Stimulated activated CD4-positive, alpha-beta T cell treated with anti-CD3 and anti-CD28 coated beads, TNF-alpha, amount 100 ng/mL, for 1 hour (primary cell): ENCODE data around the gene DAAM2.

Experiments used
- DNase-seq, 3 donors: peaks; one replicate each; pipeline ENCODE4 v3.0.0-alpha.2; 2020; ENCODE audit warnings: low read depth in 3 of 3, low spot score in 1 of 3

The DAAM2 gene

GRCh38 chr6:39791850-39792539 is at the start of gene DAAM2:
Gene DAAM2 (plus strand): TSS chr6:39792376. CDS start chr6:39856303, 63,927 bp downstream.
- no peak for DNase-seq

DNA sequence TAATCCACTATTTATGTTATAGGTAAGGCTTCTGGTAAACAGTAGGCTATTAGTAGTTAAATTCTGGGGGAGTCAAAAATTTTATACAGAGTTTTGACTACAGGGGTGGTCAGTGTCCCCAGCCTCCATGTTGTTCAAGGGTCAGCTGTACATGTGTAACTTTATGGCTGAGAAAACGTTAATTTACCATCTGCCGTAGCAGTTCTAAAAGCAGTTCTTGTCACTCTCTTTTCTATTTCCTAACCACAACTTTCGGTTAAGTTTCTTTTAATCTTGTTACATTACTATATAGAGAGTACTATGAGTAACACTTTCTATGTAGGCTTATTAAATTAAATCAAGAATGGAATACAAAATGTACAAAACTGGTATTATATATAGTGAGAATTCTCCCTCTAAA is 45.4 kb upstream of the DAAM2 start:
- no peak for DNase-seq

GRCh38 chr6:39752835-39753724 is 39.1 kb upstream of the DAAM2 start:
- DNase-seq = no peak

DNA sequence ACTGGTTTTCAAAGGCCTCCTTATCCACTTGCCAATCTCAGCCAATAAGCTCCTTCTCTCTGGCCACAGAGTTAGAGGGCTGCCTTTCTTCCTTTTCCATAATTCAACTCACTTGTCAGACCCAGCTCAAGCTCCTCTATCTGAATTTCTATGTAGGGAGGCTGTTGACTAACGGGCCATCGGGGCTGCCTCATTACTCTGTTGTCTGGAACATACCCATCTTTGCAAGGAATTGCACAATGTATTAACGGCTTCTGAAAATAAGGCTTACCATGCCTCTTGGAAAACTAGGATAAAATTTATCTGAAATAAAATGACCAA is 38.5 kb upstream of the DAAM2 start:
- no peak for DNase-seq

DNA sequence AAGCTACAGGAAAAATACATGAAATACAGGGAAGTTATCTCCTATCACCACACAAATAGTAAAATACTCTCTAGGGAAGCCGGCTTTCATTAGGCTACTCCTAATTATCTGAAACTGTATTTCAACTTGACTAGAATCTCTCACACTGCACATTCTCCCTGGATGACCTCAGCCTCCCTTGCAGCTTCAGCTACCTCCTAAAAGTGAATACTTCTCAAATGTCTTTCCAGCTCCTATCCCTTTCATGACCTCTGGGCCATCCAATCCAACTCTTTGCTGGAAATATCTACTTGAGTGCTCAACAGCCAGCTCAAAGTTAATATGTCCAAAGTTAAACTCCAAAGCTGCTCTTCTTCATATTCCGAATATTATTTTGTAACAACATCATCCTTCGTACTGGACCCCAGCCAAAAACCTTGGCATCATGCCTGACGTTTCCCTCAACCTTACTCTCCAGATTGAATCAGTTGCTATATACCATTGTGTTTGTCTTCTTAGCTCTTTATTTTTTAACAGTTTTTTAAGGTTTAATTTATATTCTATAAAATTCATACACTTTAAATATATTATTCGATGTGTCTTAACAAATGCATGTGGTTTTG is 37.6 kb upstream of the DAAM2 start:
- DNase-seq = no peak

DNA sequence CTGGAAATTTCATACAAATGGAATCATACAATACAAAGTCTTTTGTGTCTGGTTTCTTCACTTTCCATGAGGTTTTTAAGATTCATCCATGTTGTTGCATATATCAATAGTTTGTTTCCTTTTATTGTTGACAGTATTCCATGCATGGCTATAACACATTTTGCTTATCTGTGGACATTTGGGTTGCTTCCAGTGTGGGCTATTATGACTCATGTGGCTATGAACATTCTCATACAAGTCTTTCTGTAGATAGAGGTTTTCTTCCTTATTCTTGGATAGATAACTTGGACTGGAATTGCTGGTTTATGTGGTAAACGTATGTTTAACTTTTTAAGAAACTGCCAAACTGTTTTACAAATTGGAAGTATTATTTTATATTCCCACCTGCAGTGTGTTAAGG is 36.9 kb upstream of the DAAM2 start:
- no peak for DNase-seq

- no peak for DNase-seq
Measured at GRCh38 chr6:39756582-39756981, 35.6 kb upstream of the DAAM2 start.

- DNase-seq = no peak
Measured at GRCh38 chr6:39758905-39759605, 33.1 kb upstream of the DAAM2 start.

DNA sequence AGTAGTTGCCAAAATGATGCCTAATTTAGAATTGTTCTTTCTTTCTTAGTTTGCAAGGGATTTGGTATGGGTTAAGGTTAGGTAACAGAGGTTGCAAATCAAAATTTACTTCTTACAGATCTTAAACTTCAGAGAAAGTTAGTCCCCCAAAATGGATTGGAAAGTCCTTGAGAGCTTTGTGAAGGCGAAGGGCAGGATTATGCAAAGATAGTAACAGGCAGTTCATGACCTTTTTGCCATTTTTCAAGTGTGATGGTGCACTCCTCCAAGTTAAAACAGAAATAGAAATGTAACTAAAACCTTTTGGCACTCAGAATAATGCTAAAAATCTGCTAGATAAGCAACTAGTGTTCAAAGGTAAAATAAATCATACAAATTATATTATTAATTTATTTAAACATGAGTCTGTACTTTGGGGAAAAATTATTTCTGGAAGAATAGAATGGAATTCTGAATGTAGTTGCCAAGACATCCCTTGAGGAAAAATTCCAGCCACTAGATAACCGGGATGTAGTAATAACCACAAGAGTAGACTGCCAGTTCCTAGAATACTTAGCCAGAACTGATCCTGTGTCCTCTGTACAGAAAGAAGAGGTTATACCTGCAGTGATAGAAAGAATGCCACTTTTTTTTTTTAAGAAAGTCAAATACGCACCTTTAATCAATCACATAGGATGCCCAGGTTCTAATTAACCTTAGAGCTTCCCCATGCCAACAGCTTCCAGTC is 31.8 kb upstream of the DAAM2 start:
- no peak for DNase-seq

DNA sequence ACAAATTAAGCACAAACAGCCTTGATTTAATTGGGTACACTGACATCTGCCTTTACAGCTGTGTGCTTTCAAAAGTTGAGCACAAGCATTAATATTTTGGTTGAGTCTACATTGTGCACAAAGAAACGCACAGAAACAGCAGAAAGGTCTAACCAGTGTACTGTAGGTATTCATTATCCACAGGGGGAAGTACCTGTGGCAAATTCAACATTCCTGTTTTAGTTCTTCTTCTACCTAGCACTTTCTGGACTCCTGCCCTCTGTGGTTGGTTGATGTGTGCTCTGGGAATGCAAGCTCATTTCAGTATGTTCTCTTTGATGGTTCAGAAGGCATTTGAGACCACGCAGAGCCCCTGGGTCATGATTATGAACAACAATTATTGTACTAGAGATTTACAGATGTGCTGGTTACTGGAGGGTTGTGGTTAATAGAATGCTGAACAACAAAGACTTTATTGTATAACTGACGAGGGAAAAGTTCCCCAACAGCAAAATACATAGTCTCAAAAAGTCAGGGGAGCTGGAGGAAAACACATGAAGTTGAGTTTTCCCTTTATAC is 26.6 kb upstream of the DAAM2 start:
- no peak for DNase-seq

DNA sequence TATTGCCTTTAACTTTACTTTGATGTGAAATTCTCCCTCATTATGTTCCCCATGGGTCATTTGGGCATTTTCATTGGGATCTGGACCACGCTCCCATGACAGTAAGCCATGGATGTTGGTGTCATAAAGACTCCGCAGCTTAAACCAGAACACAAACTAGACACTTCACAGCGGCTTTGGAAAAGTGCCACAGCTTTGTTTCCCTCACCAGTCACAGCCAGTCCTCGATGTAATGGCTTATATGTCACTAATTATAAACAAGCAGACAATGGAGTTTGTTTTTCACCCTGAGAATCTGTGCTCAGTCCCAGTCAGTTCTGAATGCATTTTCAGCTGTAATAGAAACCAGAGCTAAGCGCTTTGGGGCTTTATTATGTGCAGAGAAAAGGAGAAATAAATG is 23.2 kb upstream of the DAAM2 start:
- no peak for DNase-seq

- DNase-seq = no peak
Measured at GRCh38 chr6:39770446-39770845, 21.7 kb upstream of the DAAM2 start.

GRCh38 chr6:39772559-39773273 is 19.5 kb upstream of the DAAM2 start:
- DNase-seq = no peak

DNA sequence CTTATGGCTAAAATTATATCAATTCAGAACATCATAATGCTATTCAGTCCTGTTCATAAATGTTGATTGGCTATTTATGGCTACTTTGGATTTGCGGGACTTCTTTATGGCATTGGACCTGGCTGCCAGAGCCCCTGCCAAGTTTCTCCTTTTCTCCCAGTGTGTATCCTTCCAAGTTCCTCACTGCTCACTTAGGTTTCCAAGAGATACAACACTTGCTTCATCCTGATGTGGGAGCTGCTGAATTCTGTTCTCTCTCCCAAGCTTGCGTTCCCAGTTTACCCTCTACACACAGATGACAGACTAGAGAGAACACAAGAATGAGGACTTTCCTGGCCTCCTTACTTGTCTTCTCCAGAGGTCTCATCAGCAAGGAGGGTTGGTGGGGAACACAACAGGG is 18.4 kb upstream of the DAAM2 start:
- no peak for DNase-seq

DNA sequence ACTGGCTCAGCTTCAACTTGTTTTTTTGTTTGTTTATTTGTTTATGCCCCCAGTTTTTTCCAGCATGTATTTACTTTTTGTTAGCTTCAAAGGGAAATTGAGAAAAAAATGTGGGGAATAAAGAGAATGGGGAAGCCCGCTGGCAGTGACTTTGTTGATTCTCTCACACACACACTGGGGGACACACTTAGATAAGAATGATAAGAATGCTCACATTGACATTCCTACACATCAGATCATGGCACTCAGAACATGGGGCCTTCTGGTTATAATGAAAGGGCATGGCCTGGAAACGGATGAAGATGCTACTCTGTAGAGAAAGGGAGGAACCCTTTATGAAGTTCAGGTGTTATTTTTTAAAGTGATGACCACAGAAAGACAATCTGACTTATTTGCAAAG is 15.6 kb upstream of the DAAM2 start:
- no peak for DNase-seq

DNA sequence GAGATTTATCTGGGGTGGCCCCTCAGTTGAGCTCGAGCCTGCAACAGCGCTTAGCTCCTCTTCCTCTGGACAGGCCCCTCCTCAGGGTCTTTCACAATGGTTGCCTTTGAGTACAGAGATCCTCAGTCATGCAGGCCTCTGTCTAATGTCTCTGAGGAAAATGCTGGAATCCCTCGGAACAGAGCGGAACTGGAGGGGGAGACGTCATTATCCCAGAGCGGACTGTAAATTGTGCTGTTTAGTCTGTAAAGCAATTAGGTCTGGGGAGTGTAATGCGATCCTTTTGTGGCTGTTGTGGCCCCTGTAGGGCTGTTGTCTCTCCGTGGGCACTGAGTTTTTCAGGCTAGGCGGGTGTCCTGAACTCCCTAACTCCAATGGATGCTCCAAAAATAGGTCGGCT is 15.0 kb upstream of the DAAM2 start:
- no peak for DNase-seq

- no peak for DNase-seq
Measured at GRCh38 chr6:39777661-39778060, 14.5 kb upstream of the DAAM2 start.

GRCh38 chr6:39778581-39779255 is 13.5 kb upstream of the DAAM2 start:
- DNase-seq = no peak

GRCh38 chr6:39785281-39785680 is 6.9 kb upstream of the DAAM2 start:
- DNase-seq = no peak

- no peak for DNase-seq
Measured at GRCh38 chr6:39786649-39787048, 5.5 kb upstream of the DAAM2 start.
